ENCODE results near the gene MARF1. TPM values are rescaled to one million over a fixed set of nuclear protein-coding genes. Genes with fewer than 3 reads are reported as not detected.

MARF1 gene
- total and polyA plus RNA-seq, 9 of the 15 experiments (the other 6 are each of a cell fraction or from before 2014, with no cell fraction given), result 4.7 to 33.2 (median 11.7) TPM

- TF ChIP-seq ZNF699 (CRISPR knock-in tag; IDR thresholded peaks at IDR 0.05; ENCODE audit: insufficient replicate concordance) (no peak), POLR2B (IDR thresholded peaks at IDR 0.05; ENCODE audit: low read depth, partially characterized antibody) (no peak), ZNF143 (CRISPR knock-in tag; IDR thresholded peaks at IDR 0.05) (no peak), ZNF395 (CRISPR knock-in tag; IDR thresholded peaks at IDR 0.05) (peak; percentile 33; the same call in 1 of the 2 replicates), ZNF408 (CRISPR knock-in tag; IDR thresholded peaks at IDR 0.05; ENCODE audit: low read depth) (no peak), ZNF740 (CRISPR knock-in tag; IDR thresholded peaks at IDR 0.05) (peak; percentile 95), ZNF740 (tag; IDR thresholded peaks at IDR 0.05) (peak in 1 of 2 experiments; percentile 43; a peak in 1 of 4 replicates), TAF7 (tag; IDR thresholded peaks at IDR 0.05) (no peak), ZBTB11 (CRISPR knock-in tag; IDR thresholded peaks at IDR 0.05) (no peak), ZNF507 (tag; conservative IDR thresholded peaks at IDR 0.05) (no peak), ZNF764 (CRISPR knock-in tag; IDR thresholded peaks at IDR 0.05; ENCODE audit: low read depth) (no peak), CREB3 (tag; conservative IDR thresholded peaks at IDR 0.05; ENCODE audit: low read depth) (no peak), NR4A1 (CRISPR knock-in tag; IDR thresholded peaks at IDR 0.05) (no peak), NR4A1 (tag; IDR thresholded peaks at IDR 0.05) (no peak), RBM22 (IDR thresholded peaks at IDR 0.05; ENCODE audit: low read depth, low read length, poor library complexity, severe bottlenecking) (no peak), SP2 (IDR thresholded peaks at IDR 0.05; ENCODE audit: extremely low read depth, low read depth, low read length, poor library complexity, severe bottlenecking) (no peak), SMARCC2 (IDR thresholded peaks at IDR 0.05; ENCODE audit: low read depth) (peak; percentile 51; the same call in 1 of the 2 replicates), HMGN3 (IDR thresholded peaks at IDR 0.05; ENCODE audit: borderline replicate concordance, extremely low read depth, insufficient read length, low read depth, low read length) (no peak), KLF6 (CRISPR knock-in tag; IDR thresholded peaks at IDR 0.05; ENCODE audit: borderline replicate concordance) (no peak)
Observed at GRCh38 chr16:15593235-15593634, 49.7 kb downstream of the MARF1 start (continued).
